Activated CD8-positive, alpha-beta memory T cell treated with anti-CD3 and anti-CD28 coated beads, Interleukin-2, amount 10 ng/mL, durations not matched to agents 7 days and 5 days (primary cell): ENCODE measurements around the gene GPX4. TPM values are rescaled to one million over a fixed set of nuclear protein-coding genes. Genes with fewer than 3 reads are reported as not detected.

Experiments
- ATAC-seq: fragments of 150-1000 bp; cut with Tn5 transposase; one replicate; pipeline ENCODE4 v1.10.0; 2021; ENCODE audit warnings: moderate library complexity
- CTCF ChIA-PET: fragments of 350-600 bp; sonication (Branson Sonifier 250); formaldehyde crosslinking; loops from one replicate; lab custom pipeline; 2021; ENCODE audit warnings: antibody characterized with exemption; lab: Charles Lee
- DNase-seq: peaks from one replicate; pipeline ENCODE4 v3.0.0-alpha.2; 2020
- H3K27ac Mint-ChIP-seq: one replicate; pipeline ENCODE4 v1.8.0; 2021; ENCODE audit warnings: mild to moderate bottlenecking, mixed read lengths
- H3K27me3 Mint-ChIP-seq: one replicate; pipeline ENCODE4 v1.8.0; 2021; ENCODE audit warnings: mixed read lengths
- H3K36me3 Mint-ChIP-seq: one replicate; pipeline ENCODE4 v1.8.0; 2021; ENCODE audit warnings: mild to moderate bottlenecking, mixed read lengths
- H3K4me1 Mint-ChIP-seq: one replicate; pipeline ENCODE4 v1.8.0; 2021; ENCODE audit warnings: mixed read lengths
- H3K4me3 Mint-ChIP-seq: one replicate; pipeline ENCODE4 v1.8.0; 2021; ENCODE audit warnings: mild to moderate bottlenecking, moderate library complexity, mixed read lengths
- H3K9me3 Mint-ChIP-seq: one replicate; pipeline ENCODE4 v1.8.0; 2022; ENCODE audit warnings: low read depth, mixed read lengths
- total RNA-seq, 2 experiments: library from RNA; stranded (reverse); gene quantifications; one replicate each; pipeline ENCODE4 v1.2.3, GENCODE V29; 2021

Gene GPX4
- total RNA-seq, 2 experiments from 2014 or later: 143 to 217 TPM

DNA sequence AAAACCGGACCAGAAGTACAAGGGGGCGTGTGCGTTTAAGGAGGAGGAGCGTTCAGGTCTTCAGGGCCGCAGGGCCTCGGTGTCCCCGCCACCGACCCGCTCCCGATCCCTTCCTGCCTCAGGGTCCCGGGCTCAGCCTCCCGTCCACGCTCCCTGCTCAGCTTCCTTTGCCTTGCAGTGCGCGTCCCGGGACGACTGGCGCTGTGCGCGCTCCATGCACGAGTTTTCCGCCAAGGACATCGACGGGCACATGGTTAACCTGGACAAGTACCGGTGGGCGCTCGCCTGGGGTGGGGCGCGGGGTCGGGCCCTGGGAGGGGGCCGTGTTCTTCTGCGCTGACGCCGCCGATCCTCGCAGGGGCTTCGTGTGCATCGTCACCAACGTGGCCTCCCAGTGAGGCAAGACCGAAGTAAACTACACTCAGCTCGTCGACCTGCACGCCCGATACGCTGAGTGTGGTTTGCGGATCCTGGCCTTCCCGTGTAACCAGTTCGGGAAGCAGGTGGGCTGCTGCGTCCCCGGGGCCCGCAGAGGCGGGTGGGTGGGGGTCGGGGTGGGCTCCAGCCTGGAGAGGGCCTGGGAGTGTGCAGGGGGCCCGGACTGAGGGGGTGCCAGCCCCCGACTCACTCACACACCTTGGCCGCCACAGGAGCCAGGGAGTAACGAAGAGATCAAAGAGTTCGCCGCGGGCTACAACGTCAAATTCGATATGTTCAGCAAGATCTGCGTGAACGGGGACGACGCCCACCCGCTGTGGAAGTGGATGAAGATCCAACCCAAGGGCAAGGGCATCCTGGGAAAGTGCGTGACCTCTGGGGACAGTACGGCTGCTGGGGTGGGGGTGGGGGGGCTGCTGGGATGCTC lies 1.4 kb downstream of the GPX4 start:
- peak overlapping the region; percentile 70 for H3K4me3 Mint-ChIP-seq
- H3K27me3 Mint-ChIP-seq: no peaks in the 10 kb centered on the region
- DNase-seq: no peak
- CTCF ChIA-PET: interaction anchor here (0.5 to 3.0 kb wide), 6 partner anchors 8 to 121 kb away, joined by 3 to 15 read pairs (median 3); partner anchors contain the start of gene WDR18
- peaks cover 2% of the 10 kb centered on the region for H3K36me3 Mint-ChIP-seq
- H3K9me3 Mint-ChIP-seq: no peaks in the 10 kb centered on the region
- ATAC-seq: no peak
- peaks cover 26% of the 10 kb centered on the region for H3K4me1 Mint-ChIP-seq
- peak overlapping the region; percentile 15 for H3K27ac Mint-ChIP-seq

DNA sequence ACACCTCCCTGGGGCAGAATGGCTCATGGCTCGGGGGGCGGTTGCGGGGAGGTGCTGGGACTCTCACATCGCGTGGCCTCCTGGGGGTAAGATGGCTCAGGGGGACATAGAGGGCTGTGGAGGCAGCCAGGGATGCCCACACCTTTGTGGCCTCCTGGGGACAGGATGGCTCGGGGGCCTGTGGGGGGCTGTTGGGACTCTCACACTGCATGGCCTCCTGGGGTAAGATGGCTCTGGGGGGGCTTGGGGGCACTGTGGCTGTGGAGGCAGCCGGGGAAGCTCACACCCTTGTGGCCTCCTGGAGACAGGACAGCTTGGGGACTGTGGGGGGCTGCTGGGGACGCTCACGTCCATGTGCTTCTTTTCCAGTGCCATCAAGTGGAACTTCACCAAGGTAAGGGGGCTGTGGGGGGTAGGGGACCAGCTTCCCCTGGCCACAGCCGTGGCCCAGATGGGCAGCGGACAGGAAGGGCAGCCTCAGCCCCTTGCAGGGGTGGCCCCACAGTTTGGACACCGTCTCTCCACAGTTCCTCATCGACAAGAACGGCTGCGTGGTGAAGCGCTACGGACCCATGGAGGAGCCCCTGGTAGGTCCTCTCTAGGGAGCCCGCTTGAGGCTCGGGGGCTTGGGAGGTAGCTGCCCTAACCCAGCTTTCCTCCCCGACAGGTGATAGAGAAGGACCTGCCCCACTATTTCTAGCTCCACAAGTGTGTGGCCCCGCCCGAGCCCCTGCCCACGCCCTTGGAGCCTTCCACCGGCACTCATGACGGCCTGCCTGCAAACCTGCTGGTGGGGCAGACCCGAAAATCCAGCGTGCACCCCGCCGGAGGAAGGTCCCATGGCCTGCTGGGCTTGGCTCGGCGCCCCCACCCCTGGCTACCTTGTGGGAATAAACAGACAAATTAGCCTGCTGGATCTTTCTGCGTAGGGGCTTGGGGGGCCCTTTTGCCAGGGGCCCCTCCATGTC lies 2.4 kb downstream of the GPX4 start:
- CTCF ChIA-PET: interaction anchor here (0.9 kb wide), 1 partner anchor 26 kb away, joined by 3 read pairs; no protein-coding TSS in a partner anchor

DNA sequence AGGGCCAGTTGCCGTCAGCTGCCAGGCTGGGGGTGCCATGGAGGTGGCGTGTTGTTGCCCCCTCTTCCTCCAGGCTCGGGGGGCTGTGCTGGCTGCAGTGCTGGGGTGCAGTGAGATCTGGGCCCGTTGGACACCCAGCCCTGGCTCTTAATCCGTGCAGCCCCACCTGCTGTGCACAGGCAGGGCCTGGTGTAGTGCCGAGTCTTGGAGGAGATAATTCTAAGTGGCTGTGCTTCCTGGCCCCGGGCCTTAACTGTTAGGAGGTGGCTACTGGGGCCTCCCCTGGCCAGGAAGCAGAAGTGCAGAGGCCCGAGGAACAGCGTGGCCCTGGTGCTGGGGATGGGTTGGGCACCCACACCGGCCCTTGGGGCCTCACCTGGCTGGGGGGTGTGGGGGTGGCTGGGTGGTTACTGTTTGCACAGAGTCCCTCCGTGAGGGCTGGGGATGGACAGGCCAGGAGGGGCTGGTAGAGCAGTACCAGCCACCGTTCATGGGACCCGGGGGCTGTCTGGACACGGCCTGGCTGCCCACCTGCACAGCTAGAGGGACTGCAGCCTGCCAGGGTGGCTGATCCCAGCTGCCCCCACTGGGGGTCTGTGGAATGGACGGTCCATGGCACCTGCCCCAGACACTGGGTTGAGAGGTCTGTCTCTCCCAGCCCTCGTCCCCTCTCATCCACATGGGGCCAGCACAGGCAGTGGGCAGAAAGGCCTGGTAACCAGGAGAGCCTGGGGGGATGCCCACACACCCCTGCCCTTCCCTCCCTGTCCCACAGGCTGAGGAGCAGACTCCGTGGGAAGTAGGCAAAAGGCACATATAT lies 3.3 kb downstream of the GPX4 start:
- DNase-seq (no peak), ATAC-seq (no peak)
- Mint-ChIP-seq H3K4me1 (peaks cover 19% of the 10 kb centered on the region), H3K27ac (no peak overlapping the region), H3K9me3 (no peaks in the 10 kb centered on the region), H3K27me3 (no peaks in the 10 kb centered on the region), H3K36me3 (peaks cover 3% of the 10 kb centered on the region), H3K4me3 (no peak overlapping the region)
- CTCF ChIA-PET: no interaction called here

More for the DNA sequence above, 2.4 kb downstream of the GPX4 start:
- no peaks in the 10 kb centered on the region for H3K27me3 Mint-ChIP-seq
- no peaks in the 10 kb centered on the region for H3K9me3 Mint-ChIP-seq
- DNase-seq (no peak), ATAC-seq (no peak)
- H3K36me3 Mint-ChIP-seq: peaks cover 3% of the 10 kb centered on the region
- H3K27ac Mint-ChIP-seq: no peak overlapping the region
- peaks cover 26% of the 10 kb centered on the region for H3K4me1 Mint-ChIP-seq
- peak overlapping the region; percentile 70 for H3K4me3 Mint-ChIP-seq

DNA sequence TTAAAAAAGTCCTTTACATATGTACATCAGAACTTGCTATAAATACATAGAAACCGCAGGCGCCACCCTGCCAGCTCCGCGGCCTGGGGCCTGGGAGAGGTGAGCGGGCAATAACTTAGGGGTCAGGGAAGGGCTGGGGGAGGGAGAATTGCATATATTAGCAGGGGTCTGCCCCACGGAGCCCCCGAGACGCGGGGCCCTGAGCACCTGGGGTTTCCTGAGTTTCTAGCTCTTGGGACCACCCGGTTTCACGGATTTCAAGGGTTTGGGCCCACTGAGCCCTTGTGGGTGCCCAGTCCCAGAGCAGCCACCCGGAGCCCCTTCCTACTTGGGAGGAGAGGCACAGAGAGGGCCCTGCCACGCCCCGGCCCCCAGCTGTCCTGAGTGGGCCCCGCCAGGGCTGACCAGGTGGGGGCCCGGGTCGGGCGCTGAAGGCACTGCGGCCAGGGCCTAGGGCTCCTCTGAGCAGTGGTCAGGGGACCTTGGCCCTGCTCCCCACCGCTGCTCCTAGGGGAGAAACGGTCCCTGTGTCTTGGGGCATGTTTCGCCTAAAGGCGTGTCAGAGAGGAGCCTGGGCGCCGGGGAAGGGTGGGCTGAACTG lies 4.0 kb downstream of the GPX4 start:
- CTCF ChIA-PET: no interaction called here
- peaks cover 3% of the 10 kb centered on the region for H3K36me3 Mint-ChIP-seq
- no peak for DNase-seq
- H3K4me3 Mint-ChIP-seq: no peak overlapping the region
- no peak overlapping the region for H3K27ac Mint-ChIP-seq
- no peaks in the 10 kb centered on the region for H3K9me3 Mint-ChIP-seq
- no peak for ATAC-seq
- peaks cover 13% of the 10 kb centered on the region for H3K4me1 Mint-ChIP-seq
- no peaks in the 10 kb centered on the region for H3K27me3 Mint-ChIP-seq

DNA sequence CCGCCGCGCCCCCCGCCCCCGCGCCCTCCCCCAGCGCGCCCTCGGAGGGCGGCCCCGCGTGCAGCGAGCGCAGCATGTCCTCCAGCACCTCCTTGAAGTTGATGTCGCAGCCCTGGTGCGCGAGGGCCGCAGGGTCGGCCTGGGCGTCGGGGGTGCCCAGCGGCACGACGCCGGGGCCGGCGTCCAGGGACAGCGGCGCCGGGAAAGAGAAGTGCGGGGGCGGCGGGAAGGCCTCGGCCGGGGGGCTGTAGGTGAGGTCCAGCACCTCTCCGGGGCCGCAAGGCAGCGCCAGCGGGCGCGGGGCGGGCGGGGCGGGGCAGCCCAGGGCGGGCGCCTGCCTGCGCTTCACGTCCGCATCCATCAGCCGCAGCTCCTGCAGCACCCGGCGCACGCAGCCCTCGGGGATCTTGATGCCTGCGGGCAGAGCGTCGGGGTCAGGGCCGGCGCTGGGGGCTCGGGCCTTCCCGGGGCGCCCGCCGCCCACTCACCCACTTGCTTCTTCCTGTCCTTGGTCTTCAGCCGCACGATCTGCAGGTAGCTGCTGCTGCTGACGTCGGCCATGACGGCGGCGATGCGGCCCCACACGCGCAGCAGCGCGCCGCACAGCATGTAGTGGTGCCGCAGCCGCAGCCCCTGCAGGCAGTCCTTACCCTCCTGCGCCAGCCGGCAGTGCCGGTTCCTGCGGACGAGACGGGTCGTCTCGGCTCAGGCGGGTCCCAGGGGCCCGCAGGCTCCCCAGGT lies 4.7 kb downstream of the GPX4 start:
- Mint-ChIP-seq H3K27me3 (no peaks in the 10 kb centered on the region), H3K27ac (no peak overlapping the region)
- CTCF ChIA-PET: no interaction called here

DNA sequence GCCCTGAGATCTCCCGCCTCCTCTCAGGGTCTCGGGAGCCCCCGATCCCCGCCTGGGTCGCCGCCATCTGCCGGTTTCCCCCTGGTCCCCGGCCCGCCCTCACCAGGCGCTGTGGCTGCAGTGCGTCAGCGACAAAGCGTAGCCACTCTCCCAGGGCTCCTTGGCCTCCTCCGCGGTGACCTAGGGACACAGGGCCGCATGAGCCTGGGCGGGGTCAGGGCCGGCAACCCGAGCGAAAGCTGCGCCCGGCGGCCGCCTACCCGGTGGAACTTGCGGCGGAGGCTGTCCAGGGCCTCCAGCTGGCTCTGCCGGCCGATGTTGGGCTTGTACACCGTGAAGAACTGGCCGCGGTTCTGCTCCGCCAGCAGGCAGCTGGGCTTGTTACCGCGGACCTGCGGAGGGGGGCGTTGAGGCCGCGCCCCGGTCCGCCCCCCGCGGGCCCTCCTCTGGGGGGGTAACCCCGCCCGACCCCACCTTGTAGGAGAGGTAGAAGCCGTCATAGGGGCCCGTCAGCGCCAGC lies 5.3 kb downstream of the GPX4 start:
- H3K4me1 Mint-ChIP-seq: peaks cover 7% of the 10 kb centered on the region
- no peaks in the 10 kb centered on the region for H3K27me3 Mint-ChIP-seq
- CTCF ChIA-PET: no interaction called here
- no peak overlapping the region for H3K4me3 Mint-ChIP-seq
- DNase-seq: no peak
- no peaks in the 10 kb centered on the region for H3K9me3 Mint-ChIP-seq
- H3K27ac Mint-ChIP-seq: no peak overlapping the region
- H3K36me3 Mint-ChIP-seq: peaks cover 3% of the 10 kb centered on the region
- no peak for ATAC-seq

More for the DNA sequence above, 4.7 kb downstream of the GPX4 start:
- ATAC-seq (no peak), DNase-seq (no peak)
- peaks cover 9% of the 10 kb centered on the region for H3K4me1 Mint-ChIP-seq
- no peaks in the 10 kb centered on the region for H3K9me3 Mint-ChIP-seq
- H3K4me3 Mint-ChIP-seq: no peak overlapping the region
- peaks cover 3% of the 10 kb centered on the region for H3K36me3 Mint-ChIP-seq

DNA sequence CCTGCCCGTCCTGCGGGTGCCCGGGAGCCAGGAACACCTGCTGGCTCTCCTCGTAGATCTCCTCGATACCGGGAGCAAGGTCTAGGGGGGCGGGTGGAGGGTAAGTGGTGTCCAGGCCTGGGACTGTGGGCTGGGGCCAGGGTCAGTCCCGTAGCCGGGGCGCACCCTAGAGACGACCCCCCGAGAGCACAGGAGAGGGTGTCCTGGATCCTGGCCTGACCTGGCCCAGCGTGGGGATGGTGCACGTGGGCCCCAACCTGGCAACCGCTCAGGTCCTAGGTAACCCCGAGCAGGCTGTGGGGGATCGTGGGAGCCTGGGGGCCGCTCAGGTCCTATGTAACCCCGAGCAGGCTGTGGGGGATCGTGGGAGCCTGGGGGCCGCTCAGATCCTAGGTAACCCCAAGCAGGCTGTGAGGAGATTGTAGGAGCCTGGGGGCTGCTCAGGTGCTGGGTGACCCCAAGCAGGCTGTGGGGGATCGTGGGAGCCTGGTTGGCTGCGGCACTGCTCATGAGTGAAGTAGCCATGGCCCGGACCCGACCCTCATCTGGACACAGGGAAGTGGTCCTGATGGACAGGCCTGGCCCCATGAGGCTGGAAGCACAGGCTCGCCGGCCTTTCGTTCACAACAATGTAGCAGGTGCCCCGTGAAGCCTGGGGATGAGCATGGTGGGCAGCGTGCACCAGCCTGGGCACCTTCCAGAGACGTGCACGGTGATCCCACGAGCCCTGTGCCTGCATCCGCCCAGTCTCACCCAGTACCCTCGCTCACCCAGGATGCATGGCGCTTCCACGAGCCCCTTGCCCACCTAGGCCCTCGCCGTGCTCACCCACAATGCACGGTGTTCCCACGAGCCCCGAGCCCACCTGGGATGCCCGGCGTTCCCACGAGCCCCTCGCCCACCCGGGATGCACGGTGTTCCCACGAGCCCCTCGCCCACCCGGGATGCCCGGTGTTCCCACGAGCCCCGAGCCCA lies 6.2 kb downstream of the GPX4 start:
- CTCF ChIA-PET: no interaction called here

GRCh38 chr19:1110809-1111640 lies 7.2 kb downstream of the GPX4 start:
- CTCF ChIA-PET: interaction anchor here (3.7 kb wide), 1 partner anchor 82 kb away, joined by 52 read pairs; no protein-coding TSS in a partner anchor
- no peak overlapping the region for H3K27ac Mint-ChIP-seq
- peaks cover 3% of the 10 kb centered on the region for H3K4me1 Mint-ChIP-seq
- DNase-seq (no peak), ATAC-seq (no peak)
- H3K4me3 Mint-ChIP-seq: no peak overlapping the region
- no peaks in the 10 kb centered on the region for H3K9me3 Mint-ChIP-seq
- peaks cover 3% of the 10 kb centered on the region for H3K36me3 Mint-ChIP-seq
- no peaks in the 10 kb centered on the region for H3K27me3 Mint-ChIP-seq

More for the DNA sequence above, 6.2 kb downstream of the GPX4 start:
- no peak overlapping the region for H3K27ac Mint-ChIP-seq
- no peak overlapping the region for H3K4me3 Mint-ChIP-seq
- peaks cover 3% of the 10 kb centered on the region for H3K36me3 Mint-ChIP-seq
- peaks cover 6% of the 10 kb centered on the region for H3K4me1 Mint-ChIP-seq
- no peaks in the 10 kb centered on the region for H3K9me3 Mint-ChIP-seq
- ATAC-seq (no peak), DNase-seq (no peak)
- no peaks in the 10 kb centered on the region for H3K27me3 Mint-ChIP-seq

DNA sequence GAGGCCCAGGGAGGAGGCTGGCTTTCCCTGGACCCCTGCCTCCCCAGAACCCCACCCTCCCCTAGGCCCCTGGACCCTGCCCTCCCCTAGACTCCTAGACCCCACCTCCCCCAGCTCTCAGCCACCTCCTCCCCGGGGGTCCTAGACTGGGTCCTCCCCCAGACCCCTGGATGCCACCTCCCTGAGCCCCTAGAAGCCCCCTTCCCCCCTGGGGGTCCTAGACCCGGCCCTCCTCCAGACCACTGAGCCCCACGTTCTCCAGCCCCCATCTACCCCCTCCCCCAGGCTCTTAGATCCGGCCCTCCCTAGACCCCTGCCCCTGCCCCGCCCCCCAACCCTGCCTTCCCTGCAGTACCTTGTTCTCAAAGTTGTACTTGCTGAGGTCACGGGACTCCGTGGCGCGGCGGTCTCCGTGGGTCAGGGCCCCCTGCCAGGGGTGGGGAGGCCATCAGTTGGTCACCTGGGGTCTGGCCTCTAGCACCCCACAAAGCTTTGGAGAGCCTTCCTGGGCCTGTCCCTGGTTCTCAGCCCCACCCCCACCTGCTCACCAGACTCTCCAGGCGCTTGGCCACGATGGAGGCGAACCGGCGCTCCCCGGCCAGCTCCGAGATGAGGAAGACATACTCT lies 8.0 kb downstream of the GPX4 start:
- CTCF ChIA-PET: interaction anchor here (1.9 to 3.7 kb wide), 3 partner anchors 21 to 132 kb away, joined by 7 to 52 read pairs (median 38); no protein-coding TSS in a partner anchor
- Mint-ChIP-seq H3K9me3 (no peaks in the 10 kb centered on the region), H3K4me1 (peaks cover 3% of the 10 kb centered on the region), H3K36me3 (peaks cover 3% of the 10 kb centered on the region), H3K27ac (no peak overlapping the region), H3K4me3 (no peak overlapping the region), H3K27me3 (no peaks in the 10 kb centered on the region)
- ATAC-seq (no peak), DNase-seq (no peak)
